Prostate gland (tissue), 2 donors: ENCODE results near the gene CEP19.

Experiments
- CTCF ChIP-seq, 4 experiments: fragments of 200-600 bp in 2 of 4; fragments of 450-650 bp in 2 of 4; sonication (generic) in 2 of 4; IDR thresholded peaks; 1 replicate in 3 of 4; 2 replicates in 1 of 4; pipeline ENCODE4 v1.5.1; 2016 to 2019; ENCODE audit warnings: antibody characterized with exemption in 4 of 4, mild to moderate bottlenecking in 2 of 4, moderate library complexity in 2 of 4
- POLR2AphosphoS5 ChIP-seq: sonication (generic); formaldehyde crosslinking; IDR thresholded peaks from one replicate; pipeline ENCODE4 v1.6.1; 2017; ENCODE audit warnings: antibody characterized with exemption

- TF ChIP-seq CTCF (IDR thresholded peaks at IDR 0.05) (no peak), POLR2AphosphoS5 (no peak)
Observed at GRCh38 chr3:196688349-196688748, 23.7 kb downstream of the CEP19 start.
